ENCODE measurements around the gene IER3IP1.
"Not testable (repeated sequence)": the region's sequence is repeated elsewhere in the genome, so short reads cannot be mapped to it uniquely, and the experiment has no call there.

IER3IP1 gene

DNA sequence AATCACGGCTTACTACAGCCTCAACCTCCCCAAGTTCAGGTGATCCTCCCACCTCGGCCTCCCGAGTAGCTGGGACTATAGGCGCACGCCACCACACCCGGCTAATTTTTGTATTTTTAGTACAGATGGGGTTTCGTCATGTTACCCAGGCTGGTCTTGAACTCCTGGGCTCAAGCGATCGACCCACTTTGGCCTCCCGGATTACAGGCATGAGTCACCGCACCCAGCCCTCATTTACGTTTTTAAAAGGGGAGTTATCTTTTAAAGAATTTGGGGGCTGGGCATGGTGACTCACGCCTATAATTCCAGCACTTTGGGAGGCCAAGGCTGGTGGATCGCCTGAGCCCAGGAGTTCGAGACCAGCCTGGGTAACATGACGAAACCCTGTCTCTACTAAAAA is 17.8 kb downstream of the IER3IP1 start:
- not testable (repeated sequence) for DNase-seq

GRCh38 chr18:47151439-47151838 is 24.7 kb downstream of the IER3IP1 start:
- DNase-seq, result no peak

- no peak for DNase-seq
Observed at GRCh38 chr18:47150824-47151366, 25.3 kb downstream of the IER3IP1 start.

DNA sequence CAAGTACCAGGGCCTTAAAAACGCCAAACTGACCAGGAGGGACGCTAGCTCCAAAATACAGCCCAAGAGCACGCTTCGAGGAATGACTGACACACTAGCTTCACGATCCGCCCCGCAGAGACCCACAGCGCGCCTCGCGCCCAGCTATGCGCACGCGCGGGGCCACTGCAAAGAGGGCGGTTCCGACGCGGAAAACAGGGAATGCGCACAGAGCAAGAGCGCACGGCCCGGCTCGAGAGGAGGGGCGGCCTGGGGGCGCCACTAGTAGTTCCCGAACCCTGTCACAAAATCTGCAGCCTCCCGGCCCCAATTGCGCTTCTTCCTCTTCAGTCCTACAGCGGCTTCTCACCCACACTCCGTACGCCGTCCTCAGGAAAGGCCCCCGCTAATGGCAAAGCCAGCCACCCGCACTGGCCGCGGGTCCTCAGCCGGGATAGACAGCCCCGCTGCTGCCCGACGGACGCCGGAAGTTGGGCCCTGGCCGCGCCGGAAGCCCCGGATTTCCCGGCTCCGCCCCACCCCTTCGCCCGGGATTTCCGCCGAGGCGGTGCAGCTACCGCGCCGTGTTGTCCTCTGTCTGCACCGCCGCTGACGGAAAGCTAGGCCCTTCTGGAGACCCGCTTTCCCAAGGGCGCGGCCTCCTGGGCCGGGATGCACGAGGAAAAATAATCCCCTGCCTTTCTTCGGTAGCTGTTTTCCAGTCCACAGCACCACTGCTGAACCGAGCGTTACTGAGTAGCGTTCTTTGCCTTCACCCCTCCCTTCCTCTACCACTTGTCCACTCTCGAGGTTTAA is 25.9 kb downstream of the IER3IP1 start, which contains the start of gene HDHD2:
Gene HDHD2 (minus strand): TSS at position 472 of the 795 bp plus-strand sequence. CDS start 14,061 bp downstream, outside the sequence.
- DNase-seq, result peak; percentile 71

- DNase-seq, result no peak
Observed at GRCh38 chr18:47149457-47150028, 26.6 kb downstream of the IER3IP1 start.

GRCh38 chr18:47146206-47146605 is 30.0 kb downstream of the IER3IP1 start:
- no peak for DNase-seq

DNA sequence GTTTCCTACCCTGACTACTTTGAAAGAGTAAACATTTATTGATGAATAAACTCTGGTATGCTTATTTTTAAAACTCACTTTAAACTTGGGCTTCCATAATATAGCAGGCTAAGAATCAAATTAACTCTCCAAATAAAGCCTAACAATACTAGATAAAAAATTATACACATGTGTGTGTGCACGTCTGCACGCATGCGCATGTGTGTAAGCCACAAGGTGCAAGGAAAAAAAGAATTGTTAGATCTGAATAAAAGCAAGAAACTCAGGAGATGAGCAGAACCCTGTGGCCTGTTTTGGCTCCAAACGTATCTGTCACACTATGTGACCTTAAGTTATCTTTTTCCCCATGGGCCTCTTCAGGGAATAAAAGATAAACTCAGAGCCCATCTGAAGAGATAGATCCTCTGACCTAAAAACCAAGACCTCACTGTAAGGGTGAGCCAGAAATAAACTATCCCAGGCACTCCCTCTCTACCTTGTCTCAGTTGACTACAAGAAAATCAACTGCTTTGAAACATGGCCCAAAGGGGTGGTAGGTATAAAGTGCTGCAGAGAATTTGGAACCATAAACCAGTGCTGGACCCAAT is 32.2 kb downstream of the IER3IP1 start:
- no peak for DNase-seq

GRCh38 chr18:47143153-47143552 is 33.0 kb downstream of the IER3IP1 start:
- DNase-seq, result no peak

DNA sequence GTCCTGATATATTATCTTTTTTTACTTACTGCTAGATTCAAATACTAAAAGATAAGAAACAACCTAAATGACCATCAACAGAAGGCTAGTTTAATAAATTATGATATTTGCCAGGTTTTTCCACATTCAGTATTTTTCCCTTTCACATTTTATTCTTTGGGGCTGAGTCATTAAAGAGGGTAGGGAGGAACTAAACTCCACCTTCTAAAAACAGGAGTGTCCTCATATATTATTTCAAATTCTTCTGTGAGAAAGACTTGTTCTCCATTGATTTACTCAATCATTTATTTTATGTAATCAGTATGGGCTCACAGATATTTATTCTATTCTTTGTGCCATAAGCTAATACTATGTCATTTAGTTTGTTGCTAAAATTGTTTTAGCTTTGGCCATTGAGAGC is 34.9 kb downstream of the IER3IP1 start:
- DNase-seq, result no peak

- DNase-seq, result no peak
Observed at GRCh38 chr18:47121146-47121545, 55.0 kb downstream of the IER3IP1 start.

GRCh38 chr18:47120428-47120827 is 55.7 kb downstream of the IER3IP1 start:
- DNase-seq, result no peak

DNA sequence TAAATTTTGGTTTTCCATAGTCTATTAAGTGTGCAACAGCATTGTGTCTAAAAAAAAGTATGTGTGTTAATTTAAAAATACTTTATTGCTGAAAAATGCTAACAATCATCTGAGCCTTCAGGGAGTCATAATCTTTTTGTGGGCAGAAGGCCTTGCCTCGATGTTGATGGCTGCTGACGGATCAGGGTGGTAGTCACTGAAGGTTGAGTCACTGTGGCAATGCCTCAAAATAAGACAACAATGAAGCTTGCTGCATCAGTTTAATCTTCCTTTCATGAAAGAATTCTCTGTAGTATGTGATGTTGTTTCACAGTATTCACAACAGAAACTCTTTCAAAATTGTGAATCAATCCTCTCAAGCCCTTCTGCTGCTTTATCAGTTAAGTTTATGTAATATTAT is 57.2 kb downstream of the IER3IP1 start:
- DNase-seq, result no peak

- DNase-seq, result no peak
Observed at GRCh38 chr18:47115205-47115604, 61.0 kb downstream of the IER3IP1 start.

GRCh38 chr18:47113796-47114540 is 62.2 kb downstream of the IER3IP1 start:
- DNase-seq, result no peak

GRCh38 chr18:47110492-47111274 is 65.5 kb downstream of the IER3IP1 start:
- DNase-seq, result no peak

- DNase-seq, result no peak
Observed at GRCh38 chr18:47109720-47110119, 66.4 kb downstream of the IER3IP1 start.

DNA sequence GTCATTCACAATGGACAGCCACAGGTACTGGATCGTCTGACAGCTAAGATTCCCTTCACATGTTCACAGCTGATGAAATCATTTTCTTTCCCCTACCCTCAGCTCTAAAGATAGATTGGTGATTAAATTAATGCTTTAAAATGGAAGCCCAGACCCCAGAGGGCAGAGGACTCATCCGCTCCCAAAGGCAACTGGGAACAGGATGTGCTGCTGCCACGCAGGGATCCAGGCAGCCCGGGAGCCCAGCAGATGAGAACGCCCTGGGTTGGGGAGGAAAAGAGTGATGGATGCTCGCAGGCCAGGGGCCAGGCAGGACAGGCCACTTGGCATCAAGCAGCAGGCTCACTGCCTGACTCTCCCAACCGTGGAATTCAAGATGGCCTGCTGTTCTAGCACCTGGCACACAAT is 67.2 kb downstream of the IER3IP1 start:
- no peak for DNase-seq

GRCh38 chr18:47108373-47108772 is 67.8 kb downstream of the IER3IP1 start:
- no peak for DNase-seq
